CD1c-positive myeloid dendritic cell (primary cell): ENCODE data around the gene JUNB.

ENCODE experiments used
- DNase-seq: peaks from one replicate; pipeline ENCODE4 v3.0.0-alpha.2; 2016; ENCODE audit errors: extremely low spot score

JUNB gene

GRCh38 chr19:12791345-12792050 is at the start of gene JUNB:
Gene JUNB (plus strand): TSS chr19:12791486. CDS start chr19:12791772, 286 bp downstream.
- DNase-seq, result peak; percentile 99

GRCh38 chr19:12745166-12745897 is 46.0 kb upstream of the JUNB start:
- no peak for DNase-seq

DNA sequence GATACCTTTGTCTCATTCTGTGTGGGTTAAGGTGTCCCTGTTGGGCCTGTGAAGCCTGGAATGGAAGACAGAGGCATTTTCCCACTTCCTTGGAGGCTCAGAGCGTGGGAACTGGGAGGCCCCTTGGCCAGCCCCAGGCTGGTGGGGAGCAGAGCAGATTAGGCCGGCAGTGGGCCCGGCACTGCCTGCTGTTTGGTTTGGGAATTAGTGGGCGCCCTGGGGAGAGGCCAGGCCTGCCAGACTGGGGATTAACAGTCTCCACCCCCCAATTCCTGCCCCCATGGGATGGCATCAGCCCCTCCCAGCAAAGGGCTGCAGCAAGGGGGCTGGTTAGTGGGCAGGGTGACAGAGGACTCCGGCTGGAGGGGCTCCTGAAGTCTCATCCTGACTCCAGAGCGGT is 42.8 kb upstream of the JUNB start:
- DNase-seq, result no peak

DNA sequence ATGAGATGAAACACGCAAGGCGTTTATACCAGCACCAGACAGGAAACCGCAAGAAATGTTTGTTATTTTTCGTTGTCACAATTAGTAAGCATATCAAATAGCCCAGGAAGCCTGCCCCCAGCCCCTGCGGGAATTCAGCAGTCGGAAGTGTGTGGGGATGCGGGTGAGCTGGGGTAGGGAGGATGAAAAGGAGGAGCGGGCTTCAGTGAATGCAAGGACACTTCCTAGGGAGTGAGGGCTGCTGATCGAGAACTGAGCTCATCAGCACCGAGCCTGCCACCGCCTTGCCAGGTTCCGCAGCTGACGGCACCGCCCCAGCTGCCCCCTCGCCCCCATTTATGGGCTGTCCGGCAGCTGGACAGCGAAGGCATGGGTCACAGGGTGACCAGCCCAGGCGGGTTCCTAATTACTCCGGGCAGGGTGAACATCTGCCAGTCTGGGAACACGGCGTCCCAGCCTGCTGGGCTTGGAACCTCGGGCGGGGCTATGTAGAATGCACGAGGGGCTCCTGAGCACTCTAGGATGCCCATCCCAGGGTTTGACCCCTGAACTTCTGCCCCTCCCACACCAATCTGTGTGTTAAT is 41.3 kb upstream of the JUNB start:
- no peak for DNase-seq

- no peak for DNase-seq
Measured at GRCh38 chr19:12750851-12751250, 40.4 kb upstream of the JUNB start.

DNA sequence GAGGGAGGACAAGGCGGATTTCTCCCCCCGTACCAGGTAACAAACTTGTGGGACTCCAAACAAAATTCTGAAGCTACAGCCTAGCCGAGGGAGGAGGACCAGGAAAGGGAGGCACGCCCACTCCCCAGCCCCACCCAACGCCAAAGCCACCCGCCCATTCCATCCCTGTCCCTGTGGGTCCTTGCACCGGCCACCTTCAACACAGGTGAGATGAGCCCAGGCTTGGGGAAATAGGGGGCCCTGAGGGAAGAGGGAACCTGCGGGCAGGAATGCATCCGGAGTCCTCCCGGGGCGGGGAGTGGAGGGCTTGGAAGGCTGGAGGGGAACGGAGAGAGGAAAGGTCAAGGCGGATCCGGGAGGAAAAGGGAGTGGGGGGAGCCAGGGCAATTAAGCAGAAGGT is 39.7 kb upstream of the JUNB start, which contains the start of gene BEST2:
BEST2 (plus strand) TSS at position 157 of the 400 bp plus-strand sequence. CDS start 802 bp downstream, outside the sequence.
- no peak for DNase-seq

- DNase-seq, result no peak
Measured at GRCh38 chr19:12752056-12752781, 39.1 kb upstream of the JUNB start.

GRCh38 chr19:12754465-12755196 is 36.7 kb upstream of the JUNB start:
- DNase-seq, result no peak

GRCh38 chr19:12756150-12756883 is 35.0 kb upstream of the JUNB start:
- no peak for DNase-seq

GRCh38 chr19:12757544-12758274 is 33.6 kb upstream of the JUNB start:
- peak; percentile 85 for DNase-seq

GRCh38 chr19:12759686-12760085 is 31.6 kb upstream of the JUNB start:
- DNase-seq, result no peak

DNA sequence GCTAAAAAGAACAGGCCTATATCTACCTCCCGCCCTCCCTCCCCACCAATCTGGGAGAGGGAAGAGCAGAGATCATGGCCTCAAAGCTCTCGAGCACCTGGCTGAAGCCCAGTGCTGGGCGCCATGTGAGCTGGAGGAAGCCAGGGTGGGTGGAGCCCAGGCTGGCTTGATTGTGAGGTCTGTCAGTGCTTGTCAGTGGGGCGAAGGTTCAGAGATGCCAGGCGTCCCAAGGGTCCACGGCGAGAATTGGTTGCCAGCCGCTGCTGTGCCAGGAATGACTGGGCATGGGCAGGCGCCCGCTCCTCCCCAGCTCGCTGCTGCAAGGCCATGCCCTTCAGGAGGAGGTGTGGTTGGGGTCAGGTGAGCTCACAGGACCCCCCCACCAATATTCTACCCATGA is 28.2 kb upstream of the JUNB start:
- no peak for DNase-seq

DNA sequence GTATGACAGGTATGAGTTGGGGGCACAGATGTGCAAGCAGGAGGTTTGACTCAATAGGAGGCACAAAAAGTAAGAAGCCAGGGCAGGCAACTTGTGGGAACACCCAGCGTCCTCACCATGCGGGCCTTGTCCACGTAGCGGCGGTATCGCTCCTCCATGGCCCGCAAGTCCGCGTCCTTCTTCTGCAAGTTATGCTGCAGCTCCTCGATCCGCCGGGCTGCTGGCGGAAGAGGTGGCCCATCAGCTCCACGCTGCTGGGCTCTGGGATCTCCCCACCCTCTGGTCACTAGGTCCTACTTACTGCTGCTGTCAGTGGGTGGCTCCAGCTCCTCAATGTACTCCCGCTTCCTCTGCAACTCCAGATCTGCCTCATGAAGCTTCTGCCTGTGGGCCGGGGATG is 26.6 kb upstream of the JUNB start:
- DNase-seq, result no peak

DNA sequence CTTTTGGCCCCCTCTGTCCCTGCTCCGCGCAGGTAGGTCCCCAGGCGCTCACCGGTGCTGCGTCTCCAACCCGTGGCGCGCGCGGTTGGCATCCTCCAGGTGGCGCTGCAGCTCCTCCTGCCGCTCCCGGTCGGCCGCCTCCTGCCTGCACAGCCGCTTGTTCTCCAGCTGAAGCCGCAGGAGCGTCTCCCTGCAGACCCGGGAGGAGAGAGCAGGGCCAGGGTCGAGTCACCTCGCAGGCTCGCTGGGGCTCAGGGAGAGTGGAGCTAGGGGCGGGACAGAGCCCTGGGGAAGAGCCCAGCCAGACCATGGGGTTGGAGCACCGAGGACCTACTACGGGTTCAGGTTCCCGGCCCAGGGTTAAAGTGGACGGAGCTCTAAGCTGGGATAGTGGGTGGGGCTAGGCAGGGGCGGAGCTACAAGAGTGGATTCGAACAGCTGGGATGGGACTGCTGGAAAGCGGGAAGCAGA is 25.2 kb upstream of the JUNB start:
- peak; percentile 87 for DNase-seq

- no peak for DNase-seq
Measured at GRCh38 chr19:12767150-12767549, 24.1 kb upstream of the JUNB start.

DNA sequence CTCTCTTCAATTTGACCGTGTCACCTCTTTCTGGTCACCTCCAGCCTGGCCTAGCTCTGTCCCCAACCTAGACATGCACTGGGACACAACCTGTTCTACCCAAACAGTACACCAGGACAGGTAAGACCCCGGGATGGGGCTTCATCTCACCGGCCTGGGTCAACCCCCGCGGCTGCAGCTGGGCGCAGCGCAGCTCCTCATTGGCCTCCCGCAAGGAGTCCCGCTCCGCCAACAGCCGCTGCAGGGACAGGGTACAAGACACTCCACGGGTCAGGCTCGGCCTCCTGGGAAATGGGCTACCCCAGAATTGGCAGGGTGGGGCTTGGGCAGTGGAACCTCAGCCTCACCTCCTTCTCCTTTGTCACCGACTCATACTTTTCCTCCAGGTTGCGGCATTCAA is 23.6 kb upstream of the JUNB start:
- DNase-seq, result no peak

- DNase-seq, result peak; percentile 42
Measured at GRCh38 chr19:12769689-12770088, 21.6 kb upstream of the JUNB start.

DNA sequence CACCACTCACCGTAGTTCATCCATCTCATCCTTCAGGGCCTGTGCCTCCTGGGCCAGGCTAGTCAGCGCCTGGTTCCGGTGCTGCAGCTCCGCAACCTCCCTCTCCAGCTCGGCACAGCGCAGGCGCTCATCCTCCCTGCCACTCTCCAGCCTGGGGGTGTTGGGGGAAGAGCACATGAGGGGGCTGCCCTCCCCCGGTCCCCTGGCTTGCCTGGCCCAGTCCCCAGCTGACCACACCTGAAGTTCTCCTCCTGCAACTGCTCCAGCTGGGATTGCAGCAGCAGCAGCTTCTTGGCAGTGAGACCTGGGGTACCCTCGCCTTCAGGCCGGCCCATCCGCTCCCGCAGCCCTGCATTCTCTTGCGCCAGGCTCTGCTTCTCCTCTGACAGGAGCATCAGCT is 20.4 kb upstream of the JUNB start:
- no peak for DNase-seq

- no peak for DNase-seq
Measured at GRCh38 chr19:12772323-12772722, 19.0 kb upstream of the JUNB start.

- no peak for DNase-seq
Measured at GRCh38 chr19:12773571-12773970, 17.7 kb upstream of the JUNB start.
